HS-27A (cell line): ENCODE data around the gene MPC2.
A peak's percentile ranks its signal among the peaks of the same experiment; 100 is the strongest.
"Not testable (repeated sequence)": the region's sequence is repeated elsewhere in the genome, so short reads cannot be mapped to it uniquely, and the experiment has no call there.

ENCODE experiments used
- DNase-seq: peaks from one replicate; pipeline ENCODE4 v3.0.0-alpha.2; 2012; ENCODE audit warnings: low read depth, missing footprints

Gene MPC2

DNA sequence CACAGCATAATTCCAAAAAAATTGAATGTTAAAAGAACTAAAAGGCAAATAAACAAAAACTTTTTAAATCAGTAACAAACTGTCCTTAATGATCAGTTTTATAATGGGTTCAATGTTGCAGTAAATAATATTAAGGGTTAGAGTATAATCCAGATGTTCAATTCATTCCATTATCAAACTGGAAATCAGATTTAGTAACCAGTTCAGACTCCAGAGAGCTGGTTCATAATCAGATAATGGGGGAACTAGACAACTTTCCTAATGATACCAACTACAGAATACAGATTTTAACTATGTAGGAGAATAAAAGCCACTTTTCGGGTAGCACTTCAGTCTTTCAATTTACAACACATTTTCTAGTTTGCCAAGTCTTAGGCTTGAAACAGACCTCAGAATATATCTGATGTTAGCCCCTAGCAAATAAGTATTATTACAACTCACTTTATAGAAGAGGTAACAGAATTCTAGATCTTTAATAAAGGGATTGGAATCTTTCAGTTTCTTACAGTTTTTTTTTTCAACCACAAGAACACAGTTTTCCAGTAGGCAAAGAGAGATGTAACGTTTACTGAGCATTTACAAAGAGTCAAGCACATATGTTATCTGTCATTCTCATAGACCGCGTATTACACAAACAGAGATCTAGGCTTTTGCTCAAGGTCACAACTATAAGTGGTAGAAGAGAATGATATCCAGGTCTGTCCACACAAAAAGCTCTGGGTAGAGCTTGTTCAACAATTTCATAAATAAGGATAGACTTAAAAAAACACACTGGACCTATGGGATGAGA is 2.3 kb downstream of the MPC2 start:
- DNase-seq: peak; percentile 8

DNA sequence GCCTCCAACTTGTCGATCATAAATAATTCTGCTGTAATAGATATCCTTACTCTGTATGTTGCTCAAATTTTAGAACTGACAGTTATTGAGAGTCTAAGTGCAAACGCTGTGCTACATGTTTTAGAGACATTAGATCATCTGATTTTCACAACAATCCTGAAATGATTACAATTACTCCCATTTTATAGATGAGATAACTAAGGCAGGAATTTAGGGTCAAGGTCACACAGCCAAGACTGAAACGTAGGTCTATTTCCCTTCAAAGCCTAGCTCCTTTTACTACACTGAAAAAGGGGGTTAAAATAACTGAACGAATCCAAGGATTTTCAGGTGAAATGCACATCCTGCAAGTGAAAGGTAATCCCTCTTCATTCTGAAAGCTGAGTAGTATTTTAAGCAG is 3.1 kb downstream of the MPC2 start:
- DNase-seq: no peak

DNA sequence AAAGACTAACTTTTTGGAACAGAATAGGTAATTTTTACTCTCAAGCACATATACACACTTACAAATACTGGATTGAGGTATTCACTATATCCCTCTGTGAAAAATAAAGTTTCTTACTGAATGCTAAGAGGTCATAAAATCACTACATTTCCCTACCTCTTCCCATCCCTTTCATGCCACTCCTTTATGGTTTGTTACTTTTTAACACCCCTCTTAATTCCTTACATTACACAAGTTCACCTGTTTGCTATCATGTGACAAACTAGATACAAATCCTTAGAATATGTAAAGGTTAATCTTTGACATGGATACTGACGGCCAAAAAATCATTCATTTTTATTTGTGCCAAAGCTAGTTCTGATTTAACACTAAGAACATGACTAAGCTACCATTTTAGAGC is 7.1 kb downstream of the MPC2 start:
- DNase-seq: no peak

DNA sequence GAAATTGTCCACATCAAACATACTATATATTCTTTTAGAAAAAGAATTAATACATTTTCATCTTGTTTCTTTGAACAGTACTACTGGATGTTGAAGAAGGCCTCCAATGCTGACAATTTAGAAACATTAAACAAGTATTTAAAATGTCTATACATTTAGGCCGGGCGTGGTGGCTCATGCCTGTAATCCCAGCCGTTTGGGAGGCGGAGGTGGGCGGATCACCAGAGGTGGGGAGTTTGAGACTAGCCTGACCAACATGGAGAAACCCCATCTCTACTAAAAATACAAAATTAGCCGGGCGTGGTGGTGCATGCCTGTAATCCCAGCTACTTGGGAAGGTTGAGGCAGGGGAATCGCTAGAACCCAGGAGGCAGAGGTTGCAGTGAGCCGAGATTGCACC is 8.0 kb downstream of the MPC2 start:
- DNase-seq: not testable (repeated sequence)

DNA sequence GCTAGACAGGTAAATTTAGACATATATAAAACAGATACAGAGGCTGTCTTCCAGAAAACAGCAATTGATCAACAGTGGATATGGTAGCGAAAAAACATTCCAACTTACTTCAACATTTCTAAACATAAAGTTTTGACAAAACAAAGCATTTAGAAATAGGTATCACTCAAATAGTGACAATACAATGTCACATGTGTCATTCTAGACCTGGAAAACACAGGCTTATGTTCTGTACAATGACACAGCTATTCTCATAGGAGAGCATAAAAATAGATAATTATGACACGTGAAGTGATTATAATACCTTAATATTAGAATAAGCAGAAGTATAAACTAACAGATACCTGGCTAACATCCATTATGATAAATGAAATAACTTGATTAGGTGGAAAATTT is 8.4 kb downstream of the MPC2 start:
- no peak for DNase-seq

DNA sequence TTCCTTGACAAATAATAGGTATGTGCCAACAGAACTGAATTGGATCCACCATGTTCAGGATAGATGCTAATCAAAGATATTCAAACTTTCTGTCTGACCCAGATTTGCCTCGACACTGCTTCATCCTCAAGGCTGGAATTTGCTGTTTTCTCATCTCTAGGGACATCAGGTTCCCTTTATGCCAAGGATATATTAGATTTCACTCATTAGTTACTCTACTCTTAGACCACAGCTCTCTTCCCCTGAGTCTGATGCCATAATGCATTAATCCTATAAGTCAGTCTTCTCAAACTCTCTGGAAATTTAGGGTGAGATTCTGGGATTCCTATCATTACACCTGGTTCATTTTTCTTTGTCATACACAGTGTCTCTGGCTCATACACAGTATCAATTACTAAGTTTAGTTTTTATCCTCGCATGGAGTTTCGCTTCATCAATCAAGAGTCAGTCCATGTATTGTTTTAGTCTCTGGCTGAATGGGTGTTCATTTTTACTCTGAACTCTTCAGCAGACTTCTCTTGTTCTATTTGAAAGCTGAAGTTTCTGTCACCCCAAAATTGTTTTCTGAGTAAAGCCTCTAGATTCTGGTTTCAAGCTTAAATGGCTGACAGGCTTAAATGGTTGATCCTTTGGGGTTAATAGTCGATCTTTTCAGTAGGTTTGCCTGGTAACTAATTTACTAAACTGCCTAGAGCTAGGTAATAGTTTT is 9.7 kb downstream of the MPC2 start:
- no peak for DNase-seq

DNA sequence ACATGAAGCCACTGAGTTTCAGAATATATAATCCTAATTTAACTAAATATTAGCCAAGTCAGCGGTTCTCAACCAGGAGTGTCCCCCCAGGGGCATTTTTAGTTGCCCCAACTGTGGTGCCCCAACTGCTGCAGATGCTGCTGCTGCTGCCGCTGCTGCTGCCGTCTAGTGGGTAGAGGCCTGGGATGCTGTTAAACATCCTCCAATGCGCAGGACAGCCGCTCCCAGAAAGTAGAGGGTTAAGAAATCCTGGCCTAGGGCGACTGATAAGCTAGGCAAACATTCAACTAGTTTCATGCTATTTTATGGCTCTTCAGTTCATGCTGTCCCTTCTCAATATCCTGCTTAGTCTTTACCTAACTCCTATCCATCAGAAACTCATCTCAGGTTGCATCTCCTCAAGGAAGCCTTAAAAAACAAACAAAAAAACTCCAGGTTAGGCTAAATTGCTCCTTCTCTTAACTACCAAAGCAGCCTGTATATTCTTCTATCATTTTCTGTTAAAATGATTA is 10.3 kb downstream of the MPC2 start:
- DNase-seq: no peak

DNA sequence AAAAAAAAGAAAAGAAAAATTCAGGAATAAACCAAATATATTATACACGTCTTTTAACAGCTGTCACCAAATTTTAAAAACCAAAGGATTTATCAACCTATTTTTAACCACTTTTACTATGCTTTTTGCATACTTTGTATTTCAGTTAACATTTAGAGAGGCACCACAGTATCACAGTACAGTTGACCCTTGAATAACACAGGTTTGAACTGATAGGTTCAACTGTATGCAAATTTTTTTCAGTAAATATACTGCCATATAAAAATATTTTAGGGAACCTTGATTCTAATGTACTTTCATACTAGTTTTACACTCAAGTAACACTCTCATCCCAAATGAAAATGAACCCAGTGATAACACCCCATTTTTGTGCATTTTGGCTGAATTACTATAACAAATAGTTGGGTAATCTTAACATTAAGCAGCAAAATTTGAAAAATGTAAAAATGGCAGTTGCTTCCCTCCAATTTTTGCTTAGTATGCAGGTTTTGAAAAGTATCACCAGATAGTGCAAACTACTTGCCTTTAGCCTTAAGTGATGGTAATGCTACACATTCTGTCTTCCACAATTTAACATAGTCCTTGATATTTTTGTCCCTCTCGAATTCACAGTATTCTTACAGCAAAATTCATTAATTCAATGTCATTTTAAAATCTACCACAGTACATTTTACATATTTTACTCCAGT is 12.2 kb downstream of the MPC2 start:
- no peak for DNase-seq

DNA sequence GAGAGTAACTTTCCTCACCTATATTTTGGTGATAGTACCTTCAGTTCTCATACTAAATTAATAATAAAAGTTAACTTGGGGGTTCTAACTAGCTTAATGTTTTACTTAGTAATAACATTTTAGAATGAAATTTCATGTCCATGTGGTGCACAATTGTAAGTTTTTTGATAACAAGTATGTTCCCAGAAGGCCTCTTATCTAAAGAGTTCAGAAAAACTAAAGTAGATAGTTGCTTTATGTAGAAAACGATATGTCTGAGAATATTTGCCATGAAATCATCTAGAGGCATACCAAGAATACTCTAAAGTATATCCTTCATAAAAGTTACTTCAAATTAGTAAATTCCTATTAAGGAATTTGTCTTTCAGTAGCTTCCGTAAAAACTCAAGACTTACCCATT is 12.8 kb downstream of the MPC2 start:
- DNase-seq: no peak

DNA sequence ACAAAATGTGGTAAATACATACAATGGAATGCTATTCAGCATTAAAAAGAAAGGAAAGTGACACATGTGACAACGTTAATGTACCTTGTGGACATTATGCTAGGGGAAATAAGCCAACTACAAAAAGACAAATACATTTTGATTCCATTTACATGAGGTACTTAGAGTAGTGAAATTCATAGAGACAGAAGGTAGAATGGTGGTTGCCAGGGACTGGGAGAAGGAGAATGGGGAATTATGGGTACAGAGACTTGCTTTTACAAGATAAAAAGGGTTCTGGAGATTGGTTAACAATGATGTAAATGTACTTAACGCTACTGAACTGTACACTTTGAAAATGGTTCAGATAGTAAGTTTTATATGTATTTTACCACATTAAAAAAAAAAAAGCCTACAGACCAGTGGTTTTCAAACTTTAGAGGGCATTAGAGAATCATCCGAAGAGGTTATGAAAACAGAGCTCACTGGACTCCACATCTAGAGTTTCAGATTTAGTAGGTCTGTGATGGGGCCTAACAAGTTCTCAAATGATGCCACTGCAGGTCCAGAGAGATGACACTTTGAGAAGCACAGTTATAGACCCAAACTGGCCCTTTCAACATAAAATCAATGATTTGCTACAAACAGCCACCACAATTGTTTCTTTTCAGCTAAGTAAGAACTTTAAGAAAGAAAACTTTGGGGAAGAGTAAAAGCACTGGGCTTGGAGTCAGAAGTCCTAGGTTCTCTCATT is 13.4 kb downstream of the MPC2 start:
- DNase-seq: no peak

DNA sequence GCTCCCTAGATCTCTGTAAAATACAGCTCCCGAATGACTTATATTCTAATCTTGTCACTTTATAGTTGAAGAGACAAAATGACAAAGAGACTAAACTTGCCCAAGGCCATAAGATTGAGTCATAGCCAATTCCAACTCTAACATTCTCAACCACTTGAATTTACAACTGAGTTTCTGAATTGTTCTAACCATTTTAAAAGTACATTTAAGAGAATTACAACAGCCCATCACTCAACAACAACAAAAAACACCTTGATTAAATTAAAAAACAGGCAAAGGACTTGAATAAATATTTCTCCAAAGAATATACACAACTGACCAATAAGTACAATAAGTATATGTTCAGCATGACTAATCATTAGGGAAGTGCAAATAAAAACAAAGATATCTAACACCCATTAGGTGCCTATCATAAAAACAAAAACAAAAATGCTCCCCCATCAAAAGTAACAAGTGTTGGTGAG is 14.2 kb downstream of the MPC2 start:
- DNase-seq: no peak

DNA sequence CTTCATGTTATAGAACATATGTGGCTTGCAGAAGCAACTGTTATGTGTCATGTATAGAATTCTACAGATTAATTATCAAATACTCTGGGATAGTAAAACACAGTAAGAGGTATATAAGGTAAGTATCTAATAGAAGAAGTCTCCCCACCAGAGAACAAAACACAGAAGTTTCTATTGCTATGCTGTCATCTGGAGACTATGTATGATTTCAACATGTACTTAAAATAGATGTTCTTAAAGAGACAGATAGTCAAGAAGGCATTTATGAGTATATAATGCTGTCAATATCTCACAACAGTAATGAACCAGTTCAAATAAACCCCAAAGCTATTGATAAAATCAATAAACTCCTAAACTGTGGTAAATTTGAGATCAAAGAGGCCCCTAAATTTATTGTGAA is 14.8 kb downstream of the MPC2 start:
- no peak for DNase-seq

DNA sequence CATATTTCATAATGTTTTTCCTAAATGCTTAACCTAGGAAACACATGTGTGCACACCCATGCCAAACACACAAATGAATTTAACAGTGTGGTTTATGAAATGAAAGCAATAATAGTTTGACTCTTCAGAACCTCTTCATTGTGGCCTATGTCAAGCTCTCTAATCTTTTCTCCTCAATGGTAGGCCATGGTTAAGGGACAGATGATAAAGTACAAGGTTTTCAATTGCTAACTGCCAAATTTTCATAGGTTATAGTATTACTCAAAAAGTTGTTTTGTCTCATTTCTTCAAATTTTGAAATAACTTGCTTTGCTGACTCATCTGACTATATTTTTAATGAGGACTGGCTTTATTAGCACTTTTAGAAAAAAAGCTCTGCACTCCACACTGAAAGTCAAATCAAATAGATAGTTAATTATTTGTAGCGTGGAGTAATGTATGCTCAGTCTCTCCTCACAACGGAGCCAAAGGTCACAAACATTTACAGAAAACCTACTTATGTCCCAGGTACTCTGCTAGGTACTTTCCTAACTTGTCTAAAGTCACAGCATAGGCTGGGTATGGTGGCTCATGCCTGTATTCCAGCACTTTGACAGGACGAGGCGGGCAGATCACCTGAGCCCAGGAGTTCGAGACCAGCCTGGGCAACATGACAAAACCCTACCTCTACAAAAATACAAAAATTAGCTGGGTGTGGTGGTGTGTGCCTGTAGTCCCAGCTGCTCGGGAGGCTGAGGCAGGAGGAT is 19.9 kb downstream of the MPC2 start:
- DNase-seq: no peak

DNA sequence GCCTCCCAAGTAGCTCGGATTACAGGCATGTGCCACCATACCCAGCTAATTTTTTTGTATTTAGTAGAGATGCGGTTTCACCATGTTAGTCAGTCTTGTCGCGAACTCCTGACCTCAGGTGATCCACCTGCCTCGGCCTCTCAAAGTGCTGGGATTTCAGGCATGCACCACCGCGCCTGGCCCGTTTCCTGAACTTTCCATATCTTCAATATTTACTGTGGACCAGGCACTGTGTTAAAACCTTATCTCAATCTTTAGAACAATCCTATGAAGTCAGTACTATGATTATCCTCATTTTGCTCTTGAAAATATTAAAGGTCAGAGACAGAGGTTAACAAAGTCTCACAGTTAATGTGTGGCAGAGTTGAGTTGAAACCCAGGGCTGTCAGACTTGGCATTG is 21.3 kb downstream of the MPC2 start:
- no peak for DNase-seq

DNA sequence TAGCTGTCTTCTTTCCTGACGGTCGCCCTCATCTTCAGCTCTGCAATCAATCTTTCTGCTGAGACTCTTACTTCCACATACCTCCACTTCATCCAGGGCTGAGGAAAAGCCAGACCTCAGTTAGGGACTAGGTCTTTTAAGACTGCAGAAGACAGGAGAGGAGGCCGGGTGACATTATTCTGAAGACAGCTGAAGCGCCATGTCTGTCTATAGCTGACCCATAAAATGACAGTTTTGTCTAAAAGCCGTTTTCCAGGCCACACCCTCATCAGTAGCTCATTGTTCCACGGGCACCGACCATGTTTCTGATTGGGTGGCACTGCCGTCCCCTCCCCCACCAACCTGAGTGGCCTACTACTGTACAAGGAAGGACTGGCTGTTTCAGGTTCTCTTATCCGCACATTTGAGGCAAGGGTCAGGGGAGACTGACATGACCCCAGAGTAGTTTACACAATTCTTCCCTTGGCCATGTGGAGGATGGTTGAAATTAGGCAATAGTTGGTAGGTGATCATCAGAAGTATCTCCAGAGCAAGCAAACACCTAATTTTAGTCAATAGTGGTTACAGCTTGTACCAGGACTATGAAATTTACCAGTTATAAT is 22.9 kb downstream of the MPC2 start, which contains the start of gene ADCY10:
Gene ADCY10 (minus strand): TSS at position 240 of the 602 bp plus-strand sequence. CDS start 8,994 bp downstream, outside the sequence.
- no peak for DNase-seq

DNA sequence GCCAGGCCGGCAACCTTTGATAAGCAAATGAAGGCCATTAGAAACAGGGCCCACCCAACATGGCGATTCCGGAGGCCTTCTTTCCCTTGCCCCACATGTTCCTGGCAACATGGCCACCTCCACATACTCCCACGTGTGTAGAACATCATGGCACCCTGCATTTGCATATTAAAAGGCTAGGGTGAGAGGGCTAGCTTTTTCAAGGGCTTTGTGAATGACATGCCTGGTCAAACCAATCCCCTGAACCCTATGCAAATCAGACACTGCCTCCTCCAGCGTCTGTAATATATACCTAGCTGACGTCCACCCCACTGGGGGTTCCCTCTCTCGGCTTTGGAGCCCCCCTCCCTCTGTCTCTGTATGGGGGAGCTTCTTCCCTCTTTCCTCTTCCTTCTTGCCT is 24.6 kb downstream of the MPC2 start:
- no peak for DNase-seq

DNA sequence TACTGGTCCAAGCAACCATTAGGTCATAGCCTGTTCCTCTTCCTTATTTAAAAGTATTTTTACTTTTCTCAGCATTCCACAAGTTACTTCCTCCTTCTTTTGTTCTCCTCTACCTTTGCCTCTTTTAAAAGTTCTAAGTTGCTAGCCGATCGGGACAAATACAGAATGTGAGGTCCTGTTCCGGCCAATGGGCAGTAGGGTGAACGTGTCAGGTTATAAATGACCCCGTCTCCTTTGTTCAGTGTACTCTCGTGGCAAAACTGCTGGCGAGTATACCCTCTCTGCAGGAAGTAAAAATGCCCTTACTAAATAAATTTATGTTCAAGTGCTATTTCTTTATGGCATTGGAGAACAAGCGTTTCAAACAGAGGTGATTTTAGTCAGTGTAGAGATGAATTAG is 25.5 kb downstream of the MPC2 start:
- DNase-seq: no peak

DNA sequence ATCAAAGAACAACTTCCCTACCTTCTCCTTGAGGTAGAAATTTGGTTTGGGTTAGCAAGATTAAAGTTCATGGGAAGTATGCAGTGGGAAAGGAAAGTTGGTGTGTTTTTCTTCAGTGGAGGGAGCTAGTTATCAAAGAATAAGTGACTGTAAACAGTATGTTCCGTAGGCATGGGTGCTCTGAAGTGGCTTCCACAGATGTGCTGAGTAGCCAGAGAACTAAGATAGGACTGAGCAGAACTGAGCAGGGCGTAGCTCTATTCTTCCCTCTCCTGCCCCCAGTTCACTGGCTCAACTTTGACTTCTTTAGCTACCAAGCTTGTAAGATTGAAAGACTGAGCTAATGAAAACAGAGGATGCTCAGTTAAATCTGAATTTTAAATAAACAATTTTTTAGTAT is 26.3 kb downstream of the MPC2 start:
- DNase-seq: no peak

DNA sequence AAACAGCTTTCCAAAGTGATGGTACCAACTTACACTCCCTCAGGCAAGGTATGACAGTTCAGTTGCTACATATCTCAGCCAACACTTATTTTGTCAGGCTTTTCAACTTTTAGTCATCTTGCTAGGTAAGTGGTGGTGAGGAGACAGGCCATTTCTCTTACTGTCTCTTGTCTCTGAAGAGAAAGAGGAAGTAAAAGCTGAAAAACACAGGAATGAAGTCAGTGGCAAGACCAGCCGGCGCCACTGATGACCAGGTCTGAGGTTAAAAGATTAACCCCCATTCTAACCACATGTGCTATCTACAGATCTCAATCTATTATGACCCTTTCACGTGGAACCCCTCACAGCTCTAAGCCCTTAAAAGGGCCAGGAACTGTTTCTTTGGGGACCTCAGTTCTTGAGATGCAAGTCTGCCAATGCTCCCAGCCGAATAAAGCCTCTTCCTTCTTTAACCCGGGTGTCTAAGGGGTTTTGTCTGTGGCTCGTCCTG is 27.1 kb downstream of the MPC2 start:
- no peak for DNase-seq

DNA sequence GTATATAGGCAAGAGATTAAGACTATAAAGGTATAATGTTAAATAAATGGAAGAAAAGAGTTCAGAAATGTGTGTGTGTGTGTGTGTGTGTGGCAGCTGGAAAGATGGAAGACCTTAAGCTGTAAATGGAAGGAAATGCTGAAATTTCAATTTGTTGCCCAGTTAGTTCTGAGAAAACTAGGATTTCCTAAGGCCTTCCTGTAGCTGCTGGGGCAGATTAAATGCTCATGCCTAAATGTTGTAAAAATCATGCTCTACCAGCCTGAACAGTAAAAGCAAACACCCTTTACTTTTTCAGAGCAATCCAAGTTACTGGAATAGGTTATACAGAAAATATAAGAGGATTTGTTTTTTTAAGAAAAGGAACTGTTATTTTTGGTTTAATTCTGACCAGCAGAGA is 31.2 kb downstream of the MPC2 start:
- DNase-seq: no peak

DNA sequence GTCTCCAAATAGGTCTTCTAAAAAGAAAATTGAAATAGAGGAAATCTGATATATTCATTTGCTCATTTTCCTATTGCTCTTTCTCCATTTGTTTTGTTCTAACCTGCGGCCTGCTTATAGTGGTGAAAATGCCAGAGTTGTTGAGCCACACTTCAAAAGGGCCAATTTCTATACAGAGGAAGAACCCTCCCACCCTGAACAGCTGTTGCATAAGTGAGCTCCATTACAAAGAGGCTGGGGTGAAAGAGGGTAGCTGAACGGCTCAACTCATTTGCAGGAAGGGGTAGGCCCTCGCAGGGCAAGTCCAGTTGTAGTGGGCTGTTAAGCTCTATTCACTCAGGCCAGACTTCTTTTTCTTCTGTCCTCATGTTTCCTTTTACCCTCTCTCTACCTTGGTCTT is 31.7 kb downstream of the MPC2 start:
- DNase-seq: no peak
